Measurements from ENCODE around the gene B4GALT3.

GRCh38 chr1:161171191-161171590 is 6.1 kb downstream of the B4GALT3 start:
- TF ChIP-seq CTCF (IDR thresholded peaks at IDR 0.05), result no peak
- no peak for TF ChIP-seq POLR2A (IDR thresholded peaks at IDR 0.05)
